UCSD-AML1 (cell line): ENCODE data around the gene ZNF322.

Experiments used
- DNase-seq: peaks from one replicate; lab custom pipeline; 2025; ENCODE audit not compliant: unreplicated experiment; lab: John Stamatoyannopoulos, UW

ZNF322 gene

DNA sequence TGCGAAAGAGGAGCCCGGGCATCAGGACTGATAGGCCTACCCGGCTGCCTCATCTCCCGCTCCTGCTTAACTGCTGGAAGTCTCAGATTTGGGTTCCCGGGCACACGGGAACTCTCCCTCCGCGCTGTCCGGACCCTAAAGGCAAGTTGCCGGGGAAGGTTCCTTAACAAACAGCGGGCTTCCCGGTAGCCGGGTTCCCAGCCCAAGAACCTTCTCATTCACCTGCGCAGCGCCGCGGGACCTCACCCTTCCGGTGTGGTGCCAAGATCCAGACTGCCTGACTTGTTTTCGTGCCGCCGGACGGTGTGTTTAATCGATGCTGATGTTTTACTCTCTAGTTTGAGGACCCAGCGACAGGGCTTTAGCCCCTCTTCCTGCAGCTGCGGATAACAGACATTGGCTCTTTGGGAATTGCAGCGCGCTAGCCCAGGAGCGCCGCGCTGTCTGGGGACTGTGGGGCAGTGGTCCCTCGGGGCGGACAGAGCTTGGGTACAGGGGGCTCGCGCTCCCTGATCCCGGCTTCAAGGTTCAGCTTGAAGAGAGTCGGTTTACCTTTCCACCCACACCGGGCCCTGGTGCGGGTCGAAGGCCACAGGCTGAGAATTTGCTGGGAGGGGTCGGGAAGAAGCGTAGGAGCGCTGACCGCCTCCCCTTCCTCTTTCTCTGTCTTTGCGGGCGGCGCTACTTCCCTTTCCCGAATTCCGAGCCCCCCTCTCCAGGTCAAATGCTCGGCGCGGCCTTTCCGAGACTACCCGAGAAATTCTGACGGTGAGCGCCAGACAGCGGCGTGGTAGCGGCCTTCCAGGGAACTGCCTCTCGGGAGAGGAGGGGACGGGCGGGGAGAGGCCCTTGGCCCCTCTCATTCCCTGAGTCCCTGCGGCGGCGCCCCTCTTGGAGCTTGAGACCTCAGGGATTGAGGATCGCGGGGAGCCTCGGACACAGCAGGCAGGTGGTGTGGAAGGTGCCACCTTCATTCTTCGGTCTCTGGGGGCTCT is 45.6 kb downstream of the ZNF322 start:
- no peak for DNase-seq

DNA sequence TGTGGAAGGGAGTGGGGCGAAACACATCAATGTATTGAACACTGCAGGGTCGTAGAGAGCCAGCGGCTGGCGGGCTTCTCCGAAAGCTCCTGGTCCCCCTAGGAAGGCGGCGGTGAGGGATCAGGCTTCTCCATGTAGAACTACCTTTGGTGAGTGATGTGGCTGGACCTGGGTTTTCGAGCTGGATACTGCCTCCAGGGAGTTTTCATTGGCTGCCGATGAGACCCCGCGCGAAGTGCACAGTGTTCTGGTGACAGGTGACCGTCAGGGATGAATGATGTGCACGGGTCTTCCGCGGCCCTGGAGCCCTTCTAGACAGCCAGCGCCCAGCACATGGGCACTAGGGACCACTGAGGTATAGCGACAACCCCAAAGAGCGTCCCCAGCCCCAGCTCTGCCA is 46.3 kb downstream of the ZNF322 start:
- no peak for DNase-seq

DNA sequence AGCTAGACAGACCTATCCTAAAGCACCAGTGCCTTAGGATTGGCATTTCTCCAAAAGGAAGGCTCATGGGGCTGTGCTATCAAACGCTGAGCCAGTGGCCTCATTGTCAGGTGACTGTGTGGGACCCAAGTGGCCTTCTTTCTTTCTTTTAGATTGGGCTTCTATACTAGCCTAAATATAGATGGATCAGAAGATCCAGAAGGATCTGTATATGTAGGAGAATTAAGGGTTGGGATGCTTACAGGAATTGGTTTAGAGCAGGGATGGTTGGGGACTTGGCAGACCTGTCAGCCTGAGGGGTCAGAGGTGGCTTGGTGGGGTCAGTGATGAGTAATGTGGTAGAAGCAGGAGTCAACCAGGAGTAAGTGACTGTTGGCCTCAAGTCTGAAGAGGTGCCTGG is 47.9 kb downstream of the ZNF322 start:
- DNase-seq, result no peak

GRCh38 chr6:26609463-26609862 is 50.1 kb downstream of the ZNF322 start:
- no peak for DNase-seq

DNA sequence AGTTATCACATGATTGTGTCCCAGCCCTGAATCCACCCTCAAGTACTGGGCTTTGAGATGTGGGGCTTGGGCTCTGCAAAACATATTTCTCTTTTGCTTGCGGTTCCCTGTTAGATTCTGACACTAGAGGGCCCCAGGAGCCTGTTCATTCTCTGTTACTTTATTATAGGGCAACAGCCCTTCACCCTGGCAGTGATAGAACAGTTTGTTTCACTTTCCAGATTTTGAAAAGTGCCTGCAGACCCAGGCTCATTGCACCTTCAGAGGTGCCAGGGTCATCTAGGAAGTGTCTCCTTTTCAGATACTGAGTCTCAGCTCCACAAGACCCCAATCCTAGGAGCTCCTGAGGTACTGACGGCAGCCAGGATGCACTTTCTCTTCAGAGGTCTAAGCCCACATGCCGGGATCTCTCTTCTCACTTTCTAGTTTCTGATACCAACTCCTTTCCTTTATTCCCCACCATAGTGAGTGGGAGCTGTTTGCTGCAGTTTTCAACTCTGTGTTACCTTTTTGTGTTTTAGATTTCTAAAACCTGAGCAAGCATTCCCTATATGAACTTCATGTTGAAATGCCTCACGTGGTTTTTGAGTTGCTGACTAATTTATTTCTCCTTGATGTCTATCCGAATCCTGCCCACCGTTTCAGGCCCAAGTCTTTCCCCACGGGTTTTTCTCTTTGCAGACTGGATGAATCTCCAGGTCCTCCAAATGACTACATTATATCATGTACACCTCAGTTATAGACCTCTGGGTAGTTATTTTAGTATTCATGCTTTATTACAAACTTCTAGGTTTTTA is 51.9 kb downstream of the ZNF322 start:
- DNase-seq, result peak; percentile 33

DNA sequence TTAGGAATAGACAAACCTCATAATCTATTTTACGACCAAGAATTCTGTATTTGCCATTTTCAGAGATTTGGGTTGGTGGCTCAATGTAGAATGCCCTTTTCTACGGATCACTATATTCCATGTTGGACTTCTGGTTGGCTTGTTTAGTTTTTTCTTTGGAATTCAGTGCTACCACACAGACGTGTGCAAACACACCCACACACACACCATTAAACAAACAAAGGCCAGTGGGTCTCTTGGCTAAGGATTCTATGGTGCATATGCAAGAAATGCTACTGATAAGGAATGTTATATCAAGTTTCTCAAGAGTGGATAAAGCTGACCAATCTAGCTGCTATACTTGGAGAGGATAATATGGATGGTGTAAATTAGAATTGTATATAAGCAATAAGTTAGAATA is 54.7 kb downstream of the ZNF322 start:
- no peak for DNase-seq

- no peak for DNase-seq
Measured at GRCh38 chr6:26604026-26604425, 55.5 kb downstream of the ZNF322 start.

DNA sequence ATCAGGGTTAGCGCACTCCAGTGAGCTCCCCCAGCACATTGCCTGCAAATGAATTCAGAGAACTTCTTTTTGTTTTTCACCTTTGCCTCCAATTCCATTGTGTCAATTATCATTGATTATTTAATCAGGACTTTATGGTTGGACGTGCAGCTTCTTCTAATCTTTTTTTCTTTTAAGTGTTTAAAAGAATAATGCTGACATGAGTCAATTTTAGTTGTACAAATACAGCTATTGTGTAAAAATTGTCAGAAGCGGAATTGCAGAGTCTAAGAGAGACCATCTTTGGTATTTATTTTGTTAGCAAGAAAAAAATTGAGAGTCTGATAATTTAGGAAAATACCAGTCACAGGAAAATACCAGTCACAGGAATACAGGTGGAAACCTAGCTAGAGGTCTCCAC is 57.3 kb downstream of the ZNF322 start:
- no peak for DNase-seq

DNA sequence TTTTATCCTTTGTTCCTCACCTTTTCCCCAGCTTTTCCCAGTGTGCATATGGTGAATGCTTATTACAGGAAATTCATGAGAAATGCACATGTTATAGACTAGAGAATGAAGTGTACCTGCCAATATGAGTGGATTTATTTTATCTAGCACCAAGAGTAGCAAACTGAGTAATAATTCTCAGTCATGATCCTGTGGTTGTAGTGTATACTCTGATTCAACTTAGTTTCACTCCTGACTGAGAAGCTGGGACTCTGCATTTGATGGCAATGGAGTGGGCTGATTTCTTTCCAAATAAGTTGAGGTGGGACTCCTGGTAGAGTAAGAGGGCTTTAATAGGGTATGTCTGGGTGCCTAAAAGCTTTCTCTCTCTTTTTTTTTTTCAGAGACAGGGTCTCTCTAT is 58.8 kb downstream of the ZNF322 start:
- DNase-seq, result no peak

DNA sequence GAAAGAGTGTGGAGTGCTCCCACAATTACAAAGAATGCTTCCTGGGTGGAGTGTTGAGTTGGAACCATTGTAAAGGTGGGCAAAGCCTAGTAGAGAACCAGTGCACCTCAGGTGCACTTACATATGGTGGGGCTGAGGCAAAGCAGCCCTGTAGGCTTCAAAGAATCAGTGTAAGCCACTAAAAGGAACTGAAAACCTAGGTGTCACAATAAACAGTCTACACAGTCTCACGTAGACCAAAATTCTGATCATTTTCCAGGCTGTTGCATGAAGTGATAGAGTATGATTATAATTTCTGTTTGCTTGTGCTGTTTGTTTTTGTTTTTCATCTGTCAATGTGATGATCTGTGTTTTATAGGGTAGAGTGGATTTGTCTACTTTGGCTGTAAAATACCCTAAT is 60.0 kb downstream of the ZNF322 start:
- DNase-seq, result no peak

GRCh38 chr6:26599134-26599533 is 60.4 kb downstream of the ZNF322 start:
- no peak for DNase-seq

GRCh38 chr6:26598267-26598666 is 61.3 kb downstream of the ZNF322 start:
- DNase-seq, result no peak

GRCh38 chr6:26597821-26598220 is 61.7 kb downstream of the ZNF322 start:
- no peak for DNase-seq

DNA sequence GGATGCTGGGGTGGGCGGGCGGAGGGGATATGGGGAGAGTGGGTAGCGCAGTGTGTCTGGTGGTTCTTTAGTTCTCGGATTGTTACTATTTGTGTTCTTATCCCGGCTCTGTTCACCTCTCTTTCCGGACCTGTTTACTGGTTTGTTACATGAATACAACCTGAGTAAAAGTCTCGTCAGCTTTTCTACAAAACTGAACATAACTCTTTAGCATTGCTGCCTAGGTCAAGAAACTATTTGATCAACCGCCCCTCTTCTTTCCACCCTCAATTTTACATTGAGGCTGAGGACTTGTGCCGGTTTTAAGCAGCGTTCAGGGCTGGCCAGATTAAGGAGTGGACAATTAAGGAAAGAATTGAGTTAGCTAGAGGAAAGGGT is 62.2 kb downstream of the ZNF322 start:
- DNase-seq, result no peak

GRCh38 chr6:26596579-26597388 is 62.8 kb downstream of the ZNF322 start, which contains the start of gene ABT1:
TSS of gene ABT1 (plus strand) at chr6:26596953. CDS start at chr6:26596983, 30 bp downstream.
- DNase-seq, result peak; percentile 97

DNA sequence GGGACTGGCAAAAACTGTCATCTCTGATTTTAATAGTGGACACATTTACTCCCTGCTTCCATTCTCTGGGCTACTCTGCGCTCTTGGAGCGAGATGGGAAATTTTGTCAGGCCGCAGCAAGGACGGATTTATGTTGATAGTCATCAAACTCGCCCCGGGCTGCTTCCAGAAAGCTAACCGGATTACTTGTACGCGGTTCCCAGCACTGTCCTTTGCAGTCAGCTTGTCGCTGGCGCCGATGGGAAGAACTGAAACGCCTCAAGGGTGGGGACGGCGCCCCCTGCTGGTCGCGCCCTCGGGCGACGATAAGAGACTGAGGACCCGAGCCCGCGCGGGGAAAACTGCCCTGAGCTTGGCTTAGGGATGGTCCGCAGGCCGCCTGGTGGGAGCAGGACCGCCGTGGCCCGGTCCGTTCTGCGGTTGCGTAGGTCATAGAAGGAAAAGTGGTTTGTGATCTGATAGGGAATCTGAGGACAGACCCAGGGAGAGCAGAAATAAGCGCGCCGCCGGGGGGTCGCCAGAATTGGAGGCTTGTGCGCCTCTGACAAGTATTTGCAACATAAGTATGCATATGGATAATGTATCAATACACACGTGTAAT is 63.8 kb downstream of the ZNF322 start:
- peak; percentile 93 for DNase-seq

GRCh38 chr6:26594730-26595632 is 64.6 kb downstream of the ZNF322 start:
- peak; percentile 61 for DNase-seq

- DNase-seq, result no peak
Measured at GRCh38 chr6:26594131-26594498, 65.4 kb downstream of the ZNF322 start.

DNA sequence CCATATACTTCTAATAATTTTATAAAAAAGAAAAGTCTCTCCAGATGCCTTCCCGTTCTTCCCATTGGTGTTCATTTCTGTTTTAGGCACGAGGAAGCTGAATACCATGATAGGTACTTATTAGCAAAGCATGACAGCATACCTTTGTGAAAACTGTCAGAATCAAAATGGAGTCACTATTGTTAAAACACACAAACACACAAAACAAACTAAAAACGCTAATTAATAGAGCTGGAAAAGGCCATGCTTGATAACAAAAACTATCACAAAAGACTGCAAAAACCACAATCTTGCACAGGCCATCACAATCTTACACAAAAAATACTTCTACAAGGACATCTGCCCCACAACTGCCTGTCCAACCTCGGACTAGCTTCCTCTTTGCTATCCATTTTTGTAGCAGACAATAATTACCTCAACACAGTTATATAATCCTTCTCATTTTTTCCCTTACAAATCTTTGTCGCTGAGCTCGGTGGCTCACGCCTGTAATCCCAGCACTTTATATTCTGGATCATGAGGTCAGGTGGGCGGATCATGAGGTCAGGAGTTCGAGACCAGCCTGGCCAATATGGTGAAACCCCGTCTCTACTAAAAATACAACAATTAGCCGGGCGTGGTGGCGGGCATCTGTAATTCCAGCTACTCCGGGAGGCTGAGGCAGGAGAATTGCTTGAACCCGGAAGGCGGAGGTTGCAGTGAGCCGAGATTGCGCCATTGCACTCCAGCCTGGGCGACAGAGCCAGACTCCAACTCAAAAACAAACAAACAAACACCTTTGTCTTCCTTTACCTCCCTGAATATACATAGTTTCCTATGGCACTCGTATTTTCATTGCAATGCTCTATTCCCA is 66.0 kb downstream of the ZNF322 start:
- DNase-seq, result no peak
